NCI-H2196 (cell line): ENCODE measurements around the gene NCBP2.

Experiments used
- DNase-seq: peaks from one replicate; lab custom pipeline; 2025; ENCODE audit not compliant: unreplicated experiment; lab: John Stamatoyannopoulos, UW

Gene NCBP2

DNA sequence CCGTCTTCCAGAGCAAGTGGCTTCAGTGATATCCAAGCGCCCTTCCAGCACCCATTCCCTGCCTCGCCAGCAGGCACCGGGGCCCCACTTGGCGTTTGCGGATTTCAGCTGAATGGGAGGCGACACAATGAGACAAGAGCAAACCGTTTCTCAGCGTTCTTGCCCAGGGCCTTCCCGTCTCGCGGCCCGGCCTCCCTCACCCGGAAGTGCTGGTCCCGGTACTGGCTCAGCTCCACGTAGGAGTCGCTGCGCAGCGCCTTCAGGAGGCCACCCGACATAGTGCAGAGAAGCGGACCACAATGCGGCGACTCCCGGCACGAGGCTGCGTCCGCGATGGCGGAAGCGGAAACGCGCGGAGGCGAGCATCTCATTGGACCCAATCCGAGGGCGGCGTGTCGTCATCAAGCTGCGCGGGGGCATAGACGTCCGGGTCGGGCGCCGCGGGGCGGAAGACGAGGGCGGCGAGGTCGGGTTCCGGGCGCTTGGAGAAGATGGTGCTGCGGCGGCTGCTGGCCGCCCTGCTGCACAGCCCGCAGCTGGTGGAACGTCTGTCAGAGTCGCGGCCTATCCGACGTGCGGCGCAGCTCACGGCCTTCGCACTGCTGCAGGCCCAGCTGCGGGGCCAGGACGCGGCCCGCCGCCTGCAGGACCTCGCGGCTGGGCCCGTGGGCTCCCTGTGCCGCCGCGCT lies at the start of gene NCBP2:
Gene NCBP2 (minus strand): TSS at position 303 of the 689 bp plus-strand sequence. CDS start 25 bp downstream, at position 278.
- DNase-seq, result peak; percentile 100

DNA sequence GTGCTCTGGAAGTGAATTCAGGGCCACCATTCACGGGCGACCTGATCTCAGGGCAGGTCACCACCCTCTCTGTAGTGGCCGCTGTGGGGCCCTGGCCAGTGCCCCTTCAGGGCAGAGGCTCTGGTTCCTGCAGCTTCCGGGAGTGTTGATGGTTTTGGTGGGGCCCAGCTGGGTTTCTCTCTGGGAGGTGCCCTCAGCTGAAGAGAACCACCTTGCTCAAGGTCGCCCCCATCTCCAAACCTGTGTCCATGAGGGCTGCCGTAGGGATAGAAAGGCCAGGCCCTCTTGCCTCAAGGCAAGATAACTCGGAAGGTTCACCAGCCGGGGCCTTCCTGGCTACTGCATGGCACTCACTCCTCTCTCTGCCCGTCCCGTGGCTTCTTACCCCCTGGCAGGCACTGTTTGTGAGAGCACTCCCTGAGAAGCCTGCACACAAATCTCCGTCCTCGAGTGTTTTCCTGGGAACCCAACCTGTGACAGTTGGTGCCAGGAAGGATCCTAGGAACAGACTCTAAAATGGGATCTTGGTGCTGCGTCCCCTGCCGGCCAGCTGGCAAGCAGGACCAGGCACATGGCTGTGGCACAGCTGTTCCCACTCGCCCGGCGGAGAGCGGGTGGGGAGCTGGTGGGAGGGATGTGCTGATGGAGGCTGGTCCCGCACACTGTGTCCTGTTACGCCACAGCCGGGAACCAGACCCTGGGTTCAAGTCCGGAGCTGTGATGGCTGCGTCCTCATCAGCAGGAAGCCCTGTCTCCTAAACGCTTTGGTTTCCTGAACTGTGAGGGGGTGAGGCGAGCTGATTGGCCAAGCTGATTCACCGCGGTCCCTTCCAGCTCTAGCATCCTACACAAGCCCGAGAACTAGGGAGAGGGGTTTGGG lies 49.5 kb upstream of the NCBP2 start:
- DNase-seq, result no peak

DNA sequence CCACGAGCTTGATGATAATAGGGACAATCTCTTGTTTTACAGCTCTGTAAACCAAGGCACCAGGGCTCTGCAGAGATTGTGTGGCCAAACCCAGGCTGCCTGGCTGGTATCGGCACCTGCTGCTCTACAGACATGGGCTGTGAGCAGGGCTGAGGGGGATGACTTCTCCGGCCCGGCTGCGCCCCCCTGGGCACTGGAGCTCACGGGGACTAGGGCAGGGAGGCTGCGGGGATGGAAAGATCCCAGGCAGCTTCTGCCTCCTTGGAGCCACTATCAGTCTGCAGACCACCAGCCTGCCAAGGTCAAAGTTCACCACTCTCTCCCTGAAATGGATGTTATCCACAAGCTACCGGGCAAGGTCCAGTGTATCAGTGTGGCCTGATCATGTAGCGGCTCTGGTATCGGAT lies 48.3 kb upstream of the NCBP2 start:
- no peak for DNase-seq

DNA sequence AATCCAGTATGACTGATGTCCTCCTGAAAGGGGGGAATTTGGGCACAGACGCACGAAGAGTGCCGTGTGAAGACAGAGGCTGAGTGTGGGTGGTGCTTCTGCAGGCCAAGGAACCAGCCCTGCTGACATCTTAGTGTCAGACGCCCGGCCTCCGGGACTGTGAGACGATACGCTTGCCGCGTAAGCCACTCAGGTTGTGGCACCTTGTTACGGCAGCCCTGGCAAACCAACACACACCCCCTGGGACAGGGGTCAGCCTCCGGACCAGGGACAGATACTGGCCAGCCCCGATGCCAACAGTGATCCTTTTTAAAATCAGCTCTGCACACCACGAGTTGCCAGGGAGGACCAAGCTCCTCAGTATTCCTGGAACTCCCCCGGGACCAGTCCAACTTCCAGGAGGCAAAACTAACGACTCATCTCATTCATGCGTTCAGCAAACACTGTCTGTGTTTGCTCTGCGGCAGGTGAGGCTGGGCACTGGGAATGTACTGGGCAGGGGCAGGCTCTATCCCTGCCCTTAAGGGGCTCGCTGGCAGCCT lies 47.5 kb upstream of the NCBP2 start:
- DNase-seq, result peak; percentile 72

DNA sequence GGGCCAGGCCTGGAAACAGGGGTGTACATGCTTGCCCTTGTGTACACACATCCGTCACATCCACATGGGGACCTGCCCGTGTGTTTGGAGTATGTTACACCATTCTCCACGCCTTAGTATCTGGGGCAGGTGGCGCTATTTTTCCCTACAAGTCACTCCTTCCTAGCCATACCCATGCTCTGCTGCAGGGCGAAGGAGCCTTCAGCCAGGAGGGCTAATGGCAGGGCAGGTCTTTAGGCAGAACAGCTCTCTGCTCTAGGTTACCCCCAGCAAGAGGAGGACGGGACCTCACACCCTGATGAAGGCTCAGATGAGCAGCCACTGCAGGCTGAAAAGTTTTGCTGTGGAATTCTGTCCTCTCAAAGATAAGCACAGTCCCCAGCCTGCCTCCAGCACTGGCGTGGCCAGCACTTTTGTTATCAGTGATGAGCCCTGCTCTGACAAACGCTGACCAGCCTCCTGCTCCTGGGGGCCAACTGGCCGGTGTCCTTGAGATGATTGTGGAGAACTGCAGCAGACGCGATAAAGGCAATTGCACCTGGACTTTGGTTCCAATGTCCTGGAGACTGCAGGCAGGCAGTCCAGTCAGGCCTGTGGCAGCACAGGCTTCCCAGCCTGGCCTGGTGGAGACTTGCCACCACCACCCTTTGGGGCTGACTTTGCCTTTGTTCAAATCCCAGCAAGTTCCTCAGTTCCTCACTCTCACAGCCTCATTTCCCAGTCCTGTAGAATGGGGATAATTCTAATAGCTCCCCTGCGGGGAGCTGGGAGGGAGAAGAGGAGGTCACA lies 46.1 kb upstream of the NCBP2 start:
- no peak for DNase-seq

DNA sequence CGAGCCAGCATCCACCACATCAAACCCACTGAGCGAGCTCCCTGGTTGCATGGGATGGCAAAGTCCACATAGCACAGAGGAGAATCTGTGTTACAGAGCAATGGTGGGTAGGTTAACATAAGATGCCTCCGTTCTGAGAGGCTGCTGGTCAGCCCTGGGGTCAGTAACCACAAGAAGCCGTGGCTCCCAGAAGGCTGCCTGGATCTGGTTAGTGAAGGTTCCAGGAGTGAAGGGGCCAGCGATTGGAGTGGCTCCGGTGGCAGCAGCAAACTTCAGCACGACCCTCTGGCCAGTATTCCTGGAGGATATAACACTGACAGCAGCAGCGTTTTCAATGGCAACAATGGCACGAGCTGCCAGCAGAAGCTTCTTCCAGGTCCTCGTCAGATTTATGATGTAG lies 44.7 kb upstream of the NCBP2 start:
- DNase-seq, result no peak

DNA sequence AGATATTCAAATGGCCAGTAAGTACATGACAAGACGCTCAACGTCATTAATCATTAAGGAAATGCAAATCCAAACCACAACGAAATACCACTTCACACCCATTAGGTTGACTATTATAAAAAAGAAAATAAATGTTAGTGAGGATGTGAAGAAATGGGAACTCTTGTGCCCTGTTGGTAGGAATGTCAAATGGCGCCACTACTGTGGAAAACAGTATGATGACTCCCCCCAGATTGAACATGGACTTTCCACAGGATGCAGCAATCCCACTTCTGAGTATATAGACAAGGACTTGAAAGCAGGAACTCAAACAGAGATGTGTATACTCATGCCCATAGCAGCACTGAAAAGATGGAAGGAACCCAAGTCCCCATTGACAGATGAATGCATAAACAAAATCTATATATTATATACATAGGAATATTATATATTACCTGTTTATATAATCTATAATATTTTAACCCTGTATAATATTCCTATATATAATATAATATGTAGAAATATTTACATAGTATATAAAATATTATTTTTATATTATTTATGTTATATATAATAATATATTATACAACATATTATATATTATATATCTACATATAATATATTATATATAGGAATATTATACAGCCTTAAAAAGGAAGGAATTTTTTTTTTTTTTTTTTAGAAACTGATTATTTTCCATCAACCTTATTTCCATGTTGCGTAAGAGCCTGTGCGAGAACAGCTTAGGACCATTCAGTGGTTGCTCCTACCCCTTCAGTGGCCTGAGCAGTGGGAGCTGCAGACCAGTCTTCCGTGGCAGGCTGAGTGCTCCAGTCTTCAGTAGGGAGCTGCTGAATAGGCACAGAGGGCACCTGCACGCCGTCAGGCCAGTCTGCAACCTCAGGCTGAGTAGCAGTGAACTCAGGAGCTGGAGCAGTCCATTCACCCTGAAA lies 43.9 kb upstream of the NCBP2 start:
- DNase-seq, result no peak

DNA sequence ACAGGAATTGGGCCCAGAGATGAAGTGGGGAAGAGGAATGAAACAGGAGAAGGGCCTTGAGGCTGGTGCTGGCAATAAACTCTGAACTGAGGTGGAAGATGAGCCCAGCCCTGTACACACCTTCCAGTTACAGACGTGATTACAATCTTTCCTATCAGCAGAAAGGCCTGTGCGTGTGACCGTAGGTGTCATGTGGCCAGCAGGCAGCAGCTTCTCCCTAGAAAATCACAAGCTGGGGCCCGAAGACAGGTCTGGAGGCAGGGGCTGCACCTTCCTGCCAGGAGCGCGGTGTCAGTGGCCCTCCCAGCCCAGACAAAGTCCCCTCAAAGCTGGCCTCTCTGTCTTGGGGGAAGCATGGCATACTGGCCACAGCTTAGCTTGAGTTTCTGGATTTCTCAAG lies 43.0 kb upstream of the NCBP2 start:
- no peak for DNase-seq

DNA sequence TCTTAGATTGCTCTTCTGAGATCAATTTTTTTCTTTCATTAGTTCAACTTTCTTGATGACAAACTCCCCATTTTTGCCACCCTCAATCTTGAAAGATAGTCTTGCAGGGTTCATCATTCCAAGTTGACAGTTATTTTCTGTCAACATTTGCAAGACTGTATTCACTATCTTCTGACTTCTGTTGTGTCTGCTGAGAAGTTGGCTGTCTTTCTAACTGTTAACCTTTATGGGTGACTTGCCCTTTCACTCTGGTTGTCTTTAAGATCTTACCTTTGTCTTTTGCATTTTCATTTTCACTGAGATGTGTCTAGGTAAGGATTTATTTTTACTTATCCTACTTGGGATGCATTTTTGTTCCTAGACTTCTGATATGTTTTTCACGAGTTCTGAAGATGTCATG lies 40.9 kb upstream of the NCBP2 start:
- no peak for DNase-seq

DNA sequence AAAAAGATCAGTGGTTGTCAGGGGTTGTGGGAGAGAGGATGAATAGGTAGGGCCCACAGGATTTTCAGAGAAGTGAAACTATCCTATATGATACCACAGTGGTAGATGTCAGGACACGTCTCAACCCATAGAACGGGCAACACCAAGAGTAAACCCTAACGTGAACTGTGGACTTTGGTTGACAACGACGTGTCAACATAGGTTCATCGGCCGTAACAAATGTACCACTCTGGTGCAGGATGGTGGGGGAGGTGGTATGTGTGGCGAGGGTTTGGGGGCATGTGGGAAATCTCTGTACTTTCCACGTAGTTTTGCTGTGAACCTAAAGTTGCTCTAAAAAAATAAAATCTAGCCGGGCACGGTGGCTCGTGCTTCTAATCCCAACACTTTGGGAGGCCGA lies 39.3 kb upstream of the NCBP2 start:
- no peak for DNase-seq

DNA sequence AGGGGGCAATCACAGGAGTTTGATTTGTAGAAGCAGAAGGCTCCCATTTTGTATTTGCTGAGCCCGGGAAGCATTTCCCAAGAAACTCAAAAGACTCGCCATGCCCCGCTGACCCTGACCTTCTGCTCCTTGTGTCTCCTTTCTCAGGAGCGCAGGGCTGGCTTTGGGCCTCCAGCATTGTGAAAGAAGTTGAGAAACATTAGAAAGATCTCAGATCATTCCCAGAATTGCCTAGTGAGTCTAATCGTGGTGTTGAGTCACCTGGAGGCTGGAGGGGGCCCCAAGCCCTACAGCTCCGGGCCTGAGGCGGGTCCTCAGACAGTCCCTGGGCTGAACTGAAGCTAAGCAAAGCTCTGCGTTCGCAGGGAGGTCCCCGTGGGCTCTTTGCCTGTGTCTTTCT lies 37.2 kb upstream of the NCBP2 start:
- DNase-seq, result no peak

DNA sequence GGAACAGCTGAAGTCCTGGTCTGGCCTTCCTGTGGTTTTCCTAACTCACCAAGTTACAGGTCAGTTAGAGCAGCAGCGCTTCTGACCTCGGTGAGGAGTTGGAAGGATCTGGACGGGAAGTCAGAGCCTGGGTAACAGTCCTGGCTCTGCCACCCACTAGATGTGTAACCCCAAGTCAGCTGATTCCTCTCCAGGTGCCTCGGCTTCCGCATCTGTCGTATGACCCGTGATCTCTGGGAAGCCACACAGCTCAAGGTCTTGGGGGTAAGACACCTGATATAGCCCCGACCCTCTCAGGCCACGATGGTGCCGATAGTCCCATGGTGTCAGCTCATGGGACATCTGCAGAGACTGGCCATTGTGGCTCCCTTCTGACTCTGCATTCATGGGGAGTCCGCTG lies 34.6 kb upstream of the NCBP2 start:
- no peak for DNase-seq

DNA sequence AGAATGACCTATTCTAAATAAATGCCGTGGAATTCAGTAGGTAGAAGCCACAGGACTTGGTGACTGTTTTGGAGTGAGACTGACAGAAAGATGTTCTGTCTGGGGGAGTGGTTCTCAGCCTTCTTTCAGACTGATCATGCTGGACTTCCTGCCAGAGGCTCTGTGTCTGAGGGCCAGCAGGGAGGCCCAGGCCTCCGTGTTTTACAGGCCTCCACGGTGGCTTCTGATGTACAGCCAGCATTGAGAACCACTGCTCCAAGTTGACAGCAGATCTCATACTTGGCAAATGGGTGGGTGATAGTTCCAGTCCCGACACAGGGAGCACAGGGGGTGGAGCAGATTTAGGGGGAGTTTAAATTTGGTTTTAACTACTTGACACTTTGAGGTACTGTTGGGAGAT lies 33.0 kb upstream of the NCBP2 start:
- DNase-seq, result no peak

DNA sequence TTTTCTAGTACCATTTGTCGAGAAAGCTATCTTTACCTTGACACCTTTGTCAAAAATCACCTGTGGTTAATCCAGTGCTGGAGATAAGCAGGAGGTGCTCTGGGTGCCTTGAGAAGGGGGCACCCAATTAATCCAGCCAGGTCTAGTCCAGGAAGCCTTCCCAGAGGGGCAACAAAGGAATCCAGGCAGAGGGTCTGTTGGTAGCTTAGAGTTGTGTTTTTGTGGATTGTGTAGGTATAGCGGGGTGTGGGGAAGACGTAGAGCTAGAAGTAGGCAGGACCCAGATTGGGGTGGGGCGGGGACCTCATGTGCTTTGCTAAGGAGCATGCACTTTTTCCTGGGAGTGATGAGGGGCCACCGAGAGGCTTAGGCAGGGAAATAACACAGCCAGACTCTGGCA lies 32.3 kb upstream of the NCBP2 start:
- no peak for DNase-seq

DNA sequence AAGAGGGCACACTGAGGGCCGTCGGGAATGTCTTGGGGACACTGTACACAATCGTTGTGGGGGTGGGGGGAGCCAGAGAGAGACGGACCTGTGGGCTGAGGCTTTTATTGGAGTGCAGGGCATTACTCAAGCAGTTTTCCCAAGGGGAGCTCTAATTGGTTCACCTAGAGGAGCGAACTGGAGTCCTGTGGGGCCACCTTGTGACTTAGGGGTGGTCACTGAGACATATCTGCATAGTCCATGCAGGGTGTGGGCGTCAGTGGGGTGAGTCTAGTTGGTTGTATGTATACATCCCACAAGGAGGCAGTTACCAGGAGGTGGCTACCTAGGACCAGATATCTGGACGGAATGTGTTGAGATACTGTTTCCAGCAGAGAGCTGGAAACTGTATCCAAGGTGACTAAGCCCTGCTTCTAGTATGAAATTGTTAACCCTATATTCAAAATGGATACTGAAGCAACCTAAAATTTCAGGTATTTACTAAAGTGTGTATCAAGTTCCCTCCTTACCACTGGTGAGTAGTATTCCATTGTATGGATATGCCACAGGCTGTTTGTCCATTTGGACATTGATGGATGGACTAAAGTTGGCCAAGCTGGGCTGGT lies 28.9 kb upstream of the NCBP2 start:
- DNase-seq, result peak; percentile 63

DNA sequence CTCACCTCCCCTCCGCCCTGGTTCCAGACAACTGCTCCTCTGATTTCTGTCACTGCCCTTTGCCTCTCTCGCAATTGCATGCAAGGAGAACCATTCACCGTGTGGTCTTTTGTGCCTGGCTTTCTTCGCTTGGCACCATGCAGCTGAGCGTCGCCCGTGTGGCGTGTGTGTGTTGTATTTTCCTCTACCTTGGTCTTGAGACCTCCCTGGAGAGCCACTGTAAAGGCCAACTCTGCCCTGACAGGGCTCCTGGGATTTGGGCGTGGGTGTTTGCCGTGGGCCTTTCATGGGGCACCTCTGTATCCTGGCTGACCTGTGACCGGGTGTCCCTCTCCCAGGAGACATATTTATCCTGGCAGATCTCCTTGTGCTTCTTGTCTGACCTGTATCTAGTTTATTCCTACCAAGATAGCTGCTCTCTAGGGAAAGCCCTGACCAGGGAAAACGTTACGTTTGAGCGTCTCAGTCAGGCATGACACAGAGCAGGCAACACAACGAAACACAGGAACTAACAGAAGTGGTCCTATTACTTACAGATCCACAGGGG lies 28.3 kb upstream of the NCBP2 start:
- no peak for DNase-seq

DNA sequence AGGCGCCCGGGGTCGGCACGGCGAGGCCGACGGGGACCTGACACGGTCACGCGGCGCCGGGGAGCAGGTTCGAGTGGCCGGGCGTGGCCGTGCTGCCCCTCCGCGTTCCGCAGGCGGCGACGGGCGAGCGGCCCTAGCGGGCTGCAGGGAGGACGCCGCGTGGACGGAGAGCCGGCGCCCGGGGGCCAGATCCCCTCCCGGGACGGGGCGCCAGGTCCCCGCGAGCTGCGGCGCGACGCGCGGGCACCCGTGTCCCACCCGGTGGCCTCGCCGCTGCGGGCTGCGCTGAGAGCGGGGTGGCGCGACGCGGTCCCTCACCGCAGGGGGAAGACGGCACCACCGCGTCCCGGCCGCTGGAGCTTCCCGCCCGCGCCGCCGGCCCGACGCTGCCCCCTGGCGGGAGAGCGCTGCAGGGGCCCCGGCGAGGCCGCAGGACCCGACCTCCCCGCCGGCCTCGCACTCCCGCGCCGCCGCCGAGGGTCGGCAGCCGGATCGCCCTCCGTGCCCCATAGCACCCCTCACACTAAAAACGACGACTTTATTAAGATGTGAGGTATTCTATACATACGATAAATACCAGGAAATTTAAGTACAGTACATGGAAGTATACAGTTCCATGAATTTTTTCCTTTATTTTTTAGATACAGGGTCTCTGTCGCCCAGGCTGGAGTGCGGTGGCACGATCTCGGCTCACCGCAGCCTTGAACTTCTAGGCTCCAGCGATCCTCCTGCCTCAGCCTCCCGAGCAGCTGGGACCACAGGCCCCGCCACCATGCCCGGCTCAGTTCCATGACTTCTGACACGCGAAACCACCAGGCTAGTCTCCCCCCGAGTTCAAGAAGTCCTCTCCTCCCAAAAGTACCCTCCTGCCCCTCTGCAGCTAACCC lies 27.6 kb upstream of the NCBP2 start:
- peak; percentile 91 for DNase-seq

DNA sequence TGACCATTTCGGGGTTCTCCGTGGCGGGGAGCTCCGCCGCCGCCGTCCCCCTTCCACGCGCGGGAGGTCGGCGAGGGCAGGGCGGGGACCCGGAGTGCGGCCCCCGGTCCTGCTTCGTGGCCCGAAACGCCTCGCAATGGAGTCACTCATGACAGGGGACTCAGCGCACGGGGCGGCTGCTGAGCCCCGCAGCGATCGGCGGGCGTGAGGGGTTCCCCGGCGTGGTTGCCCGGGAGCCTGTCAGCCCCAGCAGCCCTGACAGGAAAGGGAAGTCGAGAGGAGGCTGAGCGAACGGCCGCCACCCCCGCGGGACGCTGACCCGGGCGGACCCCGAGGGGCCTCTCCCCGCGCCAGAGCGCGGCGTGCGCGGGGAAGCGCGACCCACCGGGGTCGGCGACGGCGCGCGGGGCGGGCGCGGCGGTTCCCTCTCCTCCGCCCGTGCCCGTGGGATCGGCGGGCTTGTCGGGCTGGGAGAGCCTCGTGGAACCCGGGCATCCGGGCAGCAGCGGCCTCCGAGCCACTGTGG lies 26.9 kb upstream of the NCBP2 start:
- peak; percentile 43 for DNase-seq
